ENCODE measurements around the gene MAP3K20. TPM values are rescaled to one million over a fixed set of nuclear protein-coding genes. Genes with fewer than 3 reads are reported as not detected.
"Not testable (repeated sequence)": the region's sequence is repeated elsewhere in the genome, so short reads cannot be mapped to it uniquely, and the experiment has no call there.

The MAP3K20 gene
- total RNA-seq, 6 donors from 2014 or later = 16.3 to 41.7 (median 34.7) TPM

DNA sequence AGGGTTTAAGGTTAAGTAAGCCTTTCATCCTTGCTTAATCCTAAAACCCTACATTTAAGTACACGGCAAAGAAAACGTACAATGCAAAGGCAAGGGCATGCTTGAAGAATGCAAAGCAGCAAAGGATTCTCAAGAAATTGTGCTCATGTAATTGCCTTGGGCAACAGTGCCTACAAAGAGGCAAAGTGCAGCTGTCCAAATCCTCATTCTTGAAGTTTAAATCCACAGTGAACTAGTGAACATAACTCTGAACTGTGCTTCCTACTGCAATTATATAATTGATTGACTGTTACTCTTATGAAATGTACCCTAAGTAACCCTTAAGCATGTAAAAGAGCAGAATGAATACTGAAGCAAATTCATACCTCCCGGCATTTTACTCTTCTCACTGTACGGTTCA lies 85.4 kb downstream of the MAP3K20 start:
- no peaks in the 10 kb centered on the region for H3K36me3 ChIP-seq
- WGBS, 2 donors = 53 to 57% methylated on average over 4 of the region's 4 CpGs
- TF ChIP-seq EP300 (IDR thresholded peaks at IDR 0.05) (no peak), POLR2AphosphoS5 (IDR thresholded peaks at IDR 0.05) (no peak), POLR2A (IDR thresholded peaks at IDR 0.05) (no peak)
- TF ChIP-seq, protein P1, sequence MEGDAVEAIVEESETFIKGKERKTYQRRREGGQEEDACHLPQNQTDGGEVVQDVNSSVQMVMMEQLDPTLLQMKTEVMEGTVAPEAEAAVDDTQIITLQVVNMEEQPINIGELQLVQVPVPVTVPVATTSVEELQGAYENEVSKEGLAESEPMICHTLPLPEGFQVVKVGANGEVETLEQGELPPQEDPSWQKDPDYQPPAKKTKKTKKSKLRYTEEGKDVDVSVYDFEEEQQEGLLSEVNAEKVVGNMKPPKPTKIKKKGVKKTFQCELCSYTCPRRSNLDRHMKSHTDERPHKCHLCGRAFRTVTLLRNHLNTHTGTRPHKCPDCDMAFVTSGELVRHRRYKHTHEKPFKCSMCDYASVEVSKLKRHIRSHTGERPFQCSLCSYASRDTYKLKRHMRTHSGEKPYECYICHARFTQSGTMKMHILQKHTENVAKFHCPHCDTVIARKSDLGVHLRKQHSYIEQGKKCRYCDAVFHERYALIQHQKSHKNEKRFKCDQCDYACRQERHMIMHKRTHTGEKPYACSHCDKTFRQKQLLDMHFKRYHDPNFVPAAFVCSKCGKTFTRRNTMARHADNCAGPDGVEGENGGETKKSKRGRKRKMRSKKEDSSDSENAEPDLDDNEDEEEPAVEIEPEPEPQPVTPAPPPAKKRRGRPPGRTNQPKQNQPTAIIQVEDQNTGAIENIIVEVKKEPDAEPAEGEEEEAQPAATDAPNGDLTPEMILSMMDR (IDR thresholded peaks at IDR 0.05) = no peak
- ATAC-seq (ENCODE audit: low FRiP score in 2 of 2) = no peak
- H3K4me3 ChIP-seq = no peak overlapping the region
- no peaks in the 10 kb centered on the region for H3K9me3 ChIP-seq
- DNase-seq = no peak
- H3K4me1 ChIP-seq = peaks cover 18 to 34% (median 21%) of the 10 kb centered on the region in 4 donors
- no peaks in the 10 kb centered on the region for H3K27me3 ChIP-seq
- peak overlapping the region; percentile 54 to 83 (median 72) for H3K27ac ChIP-seq

DNA sequence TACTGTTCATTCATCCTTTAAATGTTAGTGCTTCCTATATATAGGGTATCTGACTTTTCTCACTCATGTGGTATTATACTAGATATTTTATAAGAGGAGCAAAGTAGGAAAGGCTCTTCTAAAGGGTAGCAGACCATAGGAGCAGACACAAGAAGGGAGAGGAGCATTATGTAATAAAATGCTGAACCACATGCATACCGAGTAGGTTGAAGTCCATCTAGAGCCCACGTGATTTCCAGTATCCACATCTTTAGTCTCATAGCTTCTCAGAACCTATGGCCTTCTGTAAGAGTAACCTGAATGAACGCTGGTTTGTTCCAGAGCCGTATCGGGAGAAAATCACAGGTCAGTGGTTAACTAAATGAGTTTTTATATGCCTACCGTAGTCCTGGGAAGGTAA lies 85.9 kb downstream of the MAP3K20 start:
- Histone ChIP-seq H3K36me3 (no peaks in the 10 kb centered on the region), H3K27me3 (no peaks in the 10 kb centered on the region), H3K9me3 (no peaks in the 10 kb centered on the region), H3K4me1 (peaks cover 18 to 34% (median 21%) of the 10 kb centered on the region in 4 donors), H3K4me3 (no peak overlapping the region), H3K27ac (peak overlapping the region in 2 of 4 donors; percentile 81 to 83)
- no peak for DNase-seq
- ATAC-seq (ENCODE audit: low FRiP score in 2 of 2) = no peak
- TF ChIP-seq EP300 (IDR thresholded peaks at IDR 0.05) (no peak), POLR2A (IDR thresholded peaks at IDR 0.05) (no peak), POLR2AphosphoS5 (IDR thresholded peaks at IDR 0.05) (no peak)
- TF ChIP-seq, protein P1 (IDR thresholded peaks at IDR 0.05) = no peak
- 84 to 86% methylated on average over 6 of the region's 6 CpGs for WGBS, 2 donors

DNA sequence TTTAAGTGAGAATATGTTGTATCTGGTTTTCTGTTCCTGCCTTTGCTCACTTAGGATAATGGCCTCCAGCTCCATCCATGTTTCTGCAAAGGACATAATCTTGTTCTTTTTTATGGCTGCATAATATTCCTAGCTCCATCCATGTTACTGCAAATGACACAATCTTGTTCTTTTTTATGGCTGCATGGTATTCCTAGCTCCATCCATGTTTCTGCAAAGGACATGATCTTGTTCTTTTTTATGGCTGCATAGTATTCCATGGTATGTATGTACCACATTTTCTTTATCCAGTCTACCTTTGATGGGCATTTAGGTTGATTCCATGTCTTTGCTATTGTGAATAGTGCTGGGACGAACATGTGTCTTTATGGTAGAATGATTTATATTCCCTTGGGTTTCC lies 87.7 kb downstream of the MAP3K20 start:
- not testable (repeated sequence) for DNase-seq; H3K9me3 ChIP-seq; H3K36me3 ChIP-seq; H3K27ac ChIP-seq; H3K27me3 ChIP-seq; H3K4me3 ChIP-seq; ATAC-seq (ENCODE audit: low FRiP score in 2 of 2)
- 93 to 96% methylated on average over 1 of the region's 1 CpG for WGBS, 2 donors
- peaks cover 18 to 34% (median 21%) of the 10 kb centered on the region in 4 donors for H3K4me1 ChIP-seq

DNA sequence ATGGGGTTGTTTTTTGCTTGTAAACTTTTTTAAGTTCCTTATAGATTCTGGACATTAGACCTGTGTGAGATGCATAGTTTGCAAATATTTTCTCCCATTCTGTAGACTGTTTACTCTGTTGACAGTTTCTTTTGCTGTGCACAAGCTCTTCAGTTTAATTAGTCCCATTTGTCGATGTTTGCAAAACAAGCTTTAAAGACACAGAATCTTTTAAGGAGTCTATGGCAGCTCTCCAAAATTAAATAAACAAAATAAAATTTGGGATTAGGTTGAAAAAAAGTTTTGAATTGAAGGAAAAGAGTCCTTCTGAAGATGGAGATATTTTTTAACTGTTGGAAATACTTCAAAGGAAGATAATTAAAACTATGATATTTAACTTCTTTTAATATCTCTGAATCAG lies 88.8 kb downstream of the MAP3K20 start:
- Histone ChIP-seq H3K36me3 (no peaks in the 10 kb centered on the region), H3K9me3 (no peaks in the 10 kb centered on the region), H3K27me3 (no peaks in the 10 kb centered on the region), H3K4me1 (peaks cover 17 to 33% (median 20%) of the 10 kb centered on the region in 4 donors), H3K27ac (no peak overlapping the region), H3K4me3 (no peak overlapping the region)
- DNase-seq (no peak), ATAC-seq (ENCODE audit: low FRiP score in 2 of 2) (no peak)
- no peak for TF ChIP-seq POLR2AphosphoS5 (IDR thresholded peaks at IDR 0.05)
- no peak for TF ChIP-seq EP300 (IDR thresholded peaks at IDR 0.05)
- no peak for TF ChIP-seq POLR2A (IDR thresholded peaks at IDR 0.05)
- TF ChIP-seq, protein P1 (IDR thresholded peaks at IDR 0.05) = no peak
- 50 to 51% methylated on average over 1 of the region's 1 CpG for WGBS, 2 donors

DNA sequence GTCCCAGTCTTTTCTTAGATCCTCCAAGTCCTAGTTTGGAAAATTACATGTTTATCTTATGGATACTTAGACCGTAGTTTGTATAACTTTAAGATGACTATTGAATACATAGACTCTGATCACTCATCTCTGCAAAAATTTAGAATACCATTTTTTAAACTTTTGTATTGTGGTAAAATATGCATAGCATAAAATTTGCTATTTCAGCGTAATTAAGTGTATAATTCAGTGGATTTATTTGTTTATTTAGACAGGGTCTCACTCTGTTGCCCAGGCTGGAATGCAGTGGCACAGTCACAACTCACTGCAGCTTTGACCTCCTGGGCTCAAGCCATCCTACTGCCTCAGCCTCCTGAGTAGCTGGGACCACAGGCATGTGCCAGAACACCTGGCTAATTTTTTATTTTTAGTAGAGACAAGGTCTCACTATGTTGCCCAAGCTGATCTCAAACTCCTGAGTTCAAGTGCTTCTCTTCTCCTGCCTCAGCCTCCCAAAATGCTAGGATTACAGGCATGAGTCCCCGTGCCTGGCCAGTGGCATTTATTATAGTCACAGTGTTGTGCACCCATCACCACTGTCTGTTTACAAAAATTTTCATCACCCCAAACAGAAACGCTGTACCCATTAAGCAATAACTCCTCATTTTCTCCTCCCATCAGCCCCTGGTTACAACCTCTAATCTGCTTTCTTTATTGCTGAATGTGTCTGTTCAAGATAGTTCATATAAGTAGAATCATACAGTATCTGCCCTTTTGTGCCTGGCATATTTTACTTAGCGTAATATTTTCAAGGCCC lies 90.0 kb downstream of the MAP3K20 start:
- no peaks in the 10 kb centered on the region for H3K27me3 ChIP-seq
- H3K9me3 ChIP-seq = no peaks in the 10 kb centered on the region
- ATAC-seq (ENCODE audit: low FRiP score in 2 of 2) (no peak), DNase-seq (no peak)
- H3K4me3 ChIP-seq = no peak overlapping the region
- H3K27ac ChIP-seq = no peak overlapping the region
- H3K36me3 ChIP-seq = no peaks in the 10 kb centered on the region
- 78 to 80% methylated on average over 5 of the region's 5 CpGs for WGBS, 2 donors
- no peak for TF ChIP-seq POLR2A (IDR thresholded peaks at IDR 0.05)
- TF ChIP-seq, protein P1 (IDR thresholded peaks at IDR 0.05) = no peak
- peaks cover 7 to 21% (median 9%) of the 10 kb centered on the region in 4 donors for H3K4me1 ChIP-seq
